Effector memory CD4-positive, alpha-beta T cell (primary cell): ENCODE measurements around the gene DHX16.

Experiments used
- DNase-seq, 3 donors: peaks; one replicate each; pipeline ENCODE4 v3.0.0-alpha.2; 2020
- H3K27ac ChIP-seq: 2 replicates; pipeline ENCODE4 v1.7.0; 2013; ENCODE audit warnings: mild to moderate bottlenecking, low read length, moderate library complexity; ENCODE audit not compliant: insufficient read depth, poor library complexity, severe bottlenecking
- H3K27me3 ChIP-seq: replicated peaks from 2 replicates; pipeline ENCODE4 v1.7.0; 2013; ENCODE audit warnings: mild to moderate bottlenecking, low read length; ENCODE audit not compliant: insufficient read depth, control insufficient read depth, poor library complexity, severe bottlenecking
- H3K36me3 ChIP-seq: 2 replicates; pipeline ENCODE4 v1.7.0; 2013; ENCODE audit warnings: mild to moderate bottlenecking, low read length, moderate library complexity; ENCODE audit not compliant: control insufficient read depth, insufficient read depth
- H3K4me1 ChIP-seq: 2 replicates; pipeline ENCODE4 v1.7.0; 2013; ENCODE audit warnings: low read length, mild to moderate bottlenecking; ENCODE audit not compliant: control insufficient read depth, insufficient read depth, poor library complexity, severe bottlenecking
- H3K4me3 ChIP-seq: 2 replicates; pipeline ENCODE4 v1.7.0; 2013; ENCODE audit warnings: low read length, low read depth, mild to moderate bottlenecking; ENCODE audit not compliant: insufficient read depth, poor library complexity, severe bottlenecking
- H3K9me3 ChIP-seq: 2 replicates; pipeline ENCODE4 v1.7.0; 2013; ENCODE audit warnings: mild to moderate bottlenecking, low read length, moderate library complexity; ENCODE audit not compliant: control insufficient read depth

The DHX16 gene

GRCh38 chr6:30615219-30615957, 57.4 kb downstream of the DHX16 start:
- Histone ChIP-seq H3K27ac (peak overlapping the region; percentile 97), H3K4me1 (peaks cover 15% of the 10 kb centered on the region), H3K9me3 (no peaks in the 10 kb centered on the region), H3K27me3 (no peaks in the 10 kb centered on the region), H3K36me3 (peaks cover 15% of the 10 kb centered on the region), H3K4me3 (peak overlapping the region; percentile 90)
- DNase-seq, result peak in 1 of 3 donors; percentile 34

- H3K4me3 ChIP-seq, result peak overlapping the region; percentile 90
- peak; percentile 74 to 85 (median 77) for DNase-seq
- H3K4me1 ChIP-seq, result peaks cover 20% of the 10 kb centered on the region
- no peaks in the 10 kb centered on the region for H3K27me3 ChIP-seq
- H3K36me3 ChIP-seq, result peaks cover 15% of the 10 kb centered on the region
- H3K9me3 ChIP-seq, result no peaks in the 10 kb centered on the region
- peak overlapping the region; percentile 97 for H3K27ac ChIP-seq
Measured at GRCh38 chr6:30614843-30615218, 58.0 kb downstream of the DHX16 start.

DNA sequence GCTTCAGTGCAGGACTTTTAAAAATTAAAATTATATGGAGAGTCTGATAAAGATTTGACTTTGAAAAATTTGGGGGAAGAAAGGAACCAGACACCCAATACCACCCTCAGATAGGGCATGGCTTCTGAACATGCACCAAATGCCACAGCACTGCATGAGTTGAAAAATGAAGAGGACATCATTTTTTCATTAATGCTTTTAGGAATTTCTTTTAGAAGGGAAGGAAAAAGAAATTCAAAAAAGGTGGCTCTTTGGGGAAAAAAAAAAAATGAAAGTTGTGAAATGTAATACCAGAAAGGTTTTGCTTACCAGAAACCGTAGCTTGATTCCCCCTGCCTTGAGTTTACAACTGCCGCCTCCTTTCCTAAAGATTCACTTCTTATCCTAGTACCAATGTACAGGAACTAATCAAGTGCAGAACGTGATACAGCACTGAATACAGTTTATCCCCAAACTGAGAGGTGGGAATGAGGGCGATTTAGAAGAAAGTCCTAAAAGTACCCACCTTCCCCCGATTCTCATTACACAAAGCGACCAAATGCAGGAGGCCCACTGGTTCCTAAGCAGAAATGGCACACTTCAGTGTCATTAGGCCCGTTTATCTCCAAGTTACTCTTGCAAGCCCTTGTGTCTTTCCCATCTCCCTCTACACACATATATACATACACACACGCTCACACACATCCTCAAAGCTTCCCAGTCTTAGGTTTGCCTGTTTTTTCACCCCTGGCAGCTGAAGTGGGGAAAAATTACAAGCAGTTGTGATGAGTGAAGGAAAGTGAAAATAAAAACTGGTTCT, 58.6 kb downstream of the DHX16 start:
- Histone ChIP-seq H3K9me3 (no peaks in the 10 kb centered on the region), H3K27ac (peak overlapping the region; percentile 97), H3K4me3 (peak overlapping the region; percentile 90), H3K4me1 (peaks cover 22% of the 10 kb centered on the region), H3K36me3 (peaks cover 13% of the 10 kb centered on the region), H3K27me3 (no peaks in the 10 kb centered on the region)
- DNase-seq, result no peak

DNA sequence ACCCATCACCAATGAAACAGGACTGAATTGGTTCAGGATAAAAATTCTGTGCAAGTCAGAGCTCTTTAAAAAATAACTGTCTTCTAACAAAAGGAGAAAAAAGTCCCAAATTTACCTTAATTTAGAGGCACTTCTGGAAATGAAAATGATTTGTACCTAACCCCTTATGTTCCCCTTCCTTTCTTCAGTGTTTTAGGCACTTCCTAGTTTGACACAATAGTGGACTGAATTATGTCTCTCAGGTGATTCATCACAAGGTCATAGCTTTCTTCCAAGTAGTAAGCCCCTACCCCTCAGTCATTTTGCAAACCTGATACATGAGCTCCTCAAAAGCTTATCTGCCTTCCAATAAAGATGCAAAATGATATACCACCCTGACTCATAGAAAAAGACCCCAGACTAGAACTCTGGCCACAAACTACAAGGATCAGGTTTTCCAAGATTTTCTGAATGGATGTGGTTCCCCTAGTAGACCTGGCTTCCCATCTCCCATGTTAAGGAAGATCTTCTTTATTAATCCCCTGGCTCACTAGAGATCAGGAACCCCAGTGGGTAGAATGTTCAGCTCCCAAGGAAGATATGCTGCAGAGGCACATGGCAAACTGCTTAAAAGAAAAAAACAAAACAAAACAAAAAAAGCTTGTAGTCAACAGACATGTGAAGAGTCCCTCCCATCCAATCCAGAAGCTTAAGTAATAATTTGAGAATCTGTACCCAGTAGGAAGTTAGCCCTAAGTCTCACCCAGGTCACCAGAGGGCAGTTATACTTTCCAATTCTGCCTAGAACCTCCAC, 59.4 kb downstream of the DHX16 start:
- Histone ChIP-seq H3K27ac (peak overlapping the region; percentile 97), H3K4me1 (peaks cover 22% of the 10 kb centered on the region), H3K9me3 (no peaks in the 10 kb centered on the region), H3K36me3 (peaks cover 19% of the 10 kb centered on the region), H3K4me3 (no peak overlapping the region), H3K27me3 (no peaks in the 10 kb centered on the region)
- no peak for DNase-seq

DNA sequence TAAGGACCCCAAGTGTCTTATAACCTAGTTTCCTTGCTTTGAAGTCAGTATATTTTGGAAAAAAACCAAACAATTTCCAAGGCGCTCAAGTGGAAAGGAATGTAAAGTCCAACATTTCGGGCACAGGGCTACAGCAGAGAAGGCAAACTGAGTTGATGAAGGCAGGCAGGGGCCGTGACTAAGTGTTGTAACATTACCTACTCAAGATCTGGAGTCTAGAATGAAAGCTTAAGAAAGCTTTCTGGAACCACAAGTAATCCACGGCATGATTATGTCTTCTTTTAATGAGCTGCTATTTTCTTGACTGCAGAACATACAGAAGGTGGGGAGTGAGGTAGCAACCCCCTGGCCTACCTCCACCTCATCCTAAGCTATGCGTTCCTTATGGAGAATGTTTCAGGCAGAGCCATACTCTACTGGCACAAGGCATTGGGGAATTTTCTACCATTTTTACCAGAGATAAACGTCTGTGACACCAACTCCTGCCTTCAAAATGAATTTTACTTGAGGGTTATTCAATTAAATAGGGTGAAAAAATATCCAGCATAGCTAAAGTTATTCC, 60.0 kb downstream of the DHX16 start:
- Histone ChIP-seq H3K36me3 (peaks cover 21% of the 10 kb centered on the region), H3K9me3 (no peaks in the 10 kb centered on the region), H3K4me3 (no peak overlapping the region), H3K27me3 (no peaks in the 10 kb centered on the region), H3K27ac (peak overlapping the region; percentile 97), H3K4me1 (peaks cover 22% of the 10 kb centered on the region)
- DNase-seq, result no peak

- Histone ChIP-seq H3K27me3 (no peaks in the 10 kb centered on the region), H3K36me3 (peaks cover 26% of the 10 kb centered on the region), H3K9me3 (no peaks in the 10 kb centered on the region), H3K4me1 (peaks cover 22% of the 10 kb centered on the region), H3K27ac (peak overlapping the region; percentile 26), H3K4me3 (no peak overlapping the region)
- DNase-seq, result no peak
Measured at GRCh38 chr6:30612213-30612612, 60.6 kb downstream of the DHX16 start.

DNA sequence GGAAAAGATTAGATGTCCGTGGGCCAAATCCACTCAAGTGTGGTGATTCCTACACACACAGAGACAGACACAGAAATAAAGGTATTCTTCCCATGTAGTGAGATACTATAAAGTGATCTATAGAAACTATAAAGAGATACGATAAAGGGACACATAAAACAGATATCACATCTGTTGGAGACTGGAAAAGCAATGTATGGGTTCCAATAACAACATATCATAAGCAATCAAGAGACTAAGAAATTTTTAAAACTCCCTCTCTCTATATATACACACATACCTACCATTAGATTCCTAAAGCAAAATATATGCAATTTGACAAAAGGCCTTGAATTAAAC, 61.0 kb downstream of the DHX16 start:
- H3K9me3 ChIP-seq, result no peaks in the 10 kb centered on the region
- no peaks in the 10 kb centered on the region for H3K27me3 ChIP-seq
- peaks cover 28% of the 10 kb centered on the region for H3K36me3 ChIP-seq
- H3K27ac ChIP-seq, result peak overlapping the region; percentile 26
- no peak overlapping the region for H3K4me3 ChIP-seq
- H3K4me1 ChIP-seq, result peaks cover 22% of the 10 kb centered on the region
- DNase-seq, result no peak

DNA sequence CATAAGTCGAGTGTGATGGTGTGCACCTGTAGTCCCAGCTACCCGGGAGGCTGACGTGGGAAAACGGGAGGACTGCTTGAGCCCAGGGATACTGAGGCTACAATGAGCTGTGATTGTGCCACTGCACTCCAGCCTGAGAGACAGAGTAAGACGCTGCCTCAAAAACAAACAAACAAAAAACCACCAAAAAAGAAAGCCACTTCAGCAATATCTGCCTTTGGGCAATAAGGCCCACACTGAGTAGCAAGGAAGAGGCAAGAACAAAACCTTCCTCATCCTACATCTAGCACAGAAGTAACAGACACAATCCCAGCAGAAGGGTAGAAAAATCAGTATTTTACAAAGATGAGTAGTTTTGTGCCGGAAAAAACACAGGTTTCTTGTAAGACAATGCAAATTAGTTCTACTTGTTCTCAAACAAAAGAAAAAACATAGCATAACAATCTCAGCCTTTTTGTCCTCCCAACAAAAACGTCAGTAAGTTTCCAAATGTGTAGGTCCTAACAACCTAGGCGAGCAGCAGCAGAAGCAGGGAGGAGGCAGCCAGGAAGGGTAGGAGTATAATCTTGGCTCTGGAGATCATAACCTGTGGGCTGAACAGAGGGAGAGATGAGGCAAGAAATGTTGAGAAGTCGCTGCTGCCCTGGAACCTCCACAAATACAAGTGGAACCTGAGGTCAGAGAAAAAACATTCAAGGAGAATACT, 61.5 kb downstream of the DHX16 start:
- H3K4me3 ChIP-seq, result no peak overlapping the region
- peak overlapping the region; percentile 3 for H3K27ac ChIP-seq
- no peak for DNase-seq
- H3K27me3 ChIP-seq, result no peaks in the 10 kb centered on the region
- peaks cover 22% of the 10 kb centered on the region for H3K4me1 ChIP-seq
- H3K36me3 ChIP-seq, result peaks cover 28% of the 10 kb centered on the region
- no peaks in the 10 kb centered on the region for H3K9me3 ChIP-seq

DNA sequence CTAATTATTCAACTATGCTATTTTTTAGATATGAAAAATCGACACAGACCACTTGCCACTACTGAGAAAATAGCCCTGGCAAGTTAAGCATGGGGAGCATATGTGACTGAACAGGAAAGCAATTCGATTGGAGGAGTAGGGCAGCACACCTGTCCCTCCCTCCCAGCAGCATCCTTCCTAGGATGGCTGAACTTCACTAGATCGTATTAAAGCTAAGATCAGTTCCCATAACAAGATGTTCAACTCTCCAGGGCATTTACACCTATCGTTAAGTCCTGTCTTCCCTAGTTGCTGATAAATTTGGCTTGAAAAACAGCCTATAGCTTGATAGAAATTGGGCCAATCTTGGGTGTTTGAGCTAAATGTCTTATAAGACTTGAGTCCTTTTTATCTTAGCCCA, 62.7 kb downstream of the DHX16 start:
- H3K36me3 ChIP-seq, result peaks cover 34% of the 10 kb centered on the region
- H3K4me1 ChIP-seq, result peaks cover 22% of the 10 kb centered on the region
- no peaks in the 10 kb centered on the region for H3K27me3 ChIP-seq

More for the DNA sequence above, 62.7 kb downstream of the DHX16 start:
- no peak overlapping the region for H3K4me3 ChIP-seq
- DNase-seq, result no peak
- peak overlapping the region; percentile 26 for H3K27ac ChIP-seq
- no peaks in the 10 kb centered on the region for H3K9me3 ChIP-seq
